HG03280 (cell line): Measurements from ENCODE around the gene SLC22A31.

Experiments used
- ATAC-seq: cut with Tn5 transposase; IDR thresholded peaks from one replicate; pipeline ENCODE4 v1.9.1; 2021; ENCODE audit warnings: mild to moderate bottlenecking, moderate library complexity; ENCODE audit not compliant: unreplicated experiment

SLC22A31 gene

DNA sequence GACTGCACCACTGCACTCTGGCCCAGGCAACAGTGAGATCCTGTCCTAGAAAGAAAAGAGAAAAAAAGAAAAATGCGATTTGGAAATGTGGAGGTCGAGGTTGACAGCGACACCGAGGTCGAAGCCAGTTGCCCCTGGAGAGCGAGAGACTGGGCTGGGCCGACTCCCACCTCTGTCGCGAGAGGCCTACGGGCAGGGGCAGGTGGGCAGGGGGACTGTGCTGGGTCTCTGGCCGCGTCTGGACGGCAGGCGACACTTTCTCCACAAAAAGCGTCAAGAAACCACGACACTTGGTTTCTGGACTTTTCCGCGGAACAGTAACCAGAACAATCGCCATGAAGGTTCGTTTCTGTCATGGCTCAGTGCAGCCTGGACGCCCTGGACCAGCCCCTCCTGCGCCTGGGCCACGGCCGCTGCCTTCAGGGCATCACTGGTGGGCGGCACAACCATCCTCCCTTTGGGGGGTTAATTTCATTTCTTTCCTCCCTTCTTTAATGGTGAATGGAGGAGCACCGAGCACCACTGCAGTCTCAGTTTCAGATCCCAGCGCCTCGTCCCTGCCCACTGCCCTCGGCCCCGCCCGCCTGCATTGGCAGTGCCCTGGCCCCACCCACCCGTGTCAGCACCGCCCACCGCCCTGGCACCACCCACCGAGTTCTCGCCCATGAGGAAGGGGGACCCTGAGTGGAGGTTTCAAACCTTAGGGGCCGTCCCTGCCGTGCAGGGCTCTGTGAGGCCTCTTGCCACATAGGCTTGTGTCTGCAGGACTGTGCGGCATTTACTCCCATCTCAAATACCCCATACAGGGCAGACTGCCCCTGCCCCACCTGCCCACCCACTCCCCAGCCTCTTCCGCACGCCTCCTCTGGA is 47.3 kb downstream of the SLC22A31 start:
- ATAC-seq = no peak

DNA sequence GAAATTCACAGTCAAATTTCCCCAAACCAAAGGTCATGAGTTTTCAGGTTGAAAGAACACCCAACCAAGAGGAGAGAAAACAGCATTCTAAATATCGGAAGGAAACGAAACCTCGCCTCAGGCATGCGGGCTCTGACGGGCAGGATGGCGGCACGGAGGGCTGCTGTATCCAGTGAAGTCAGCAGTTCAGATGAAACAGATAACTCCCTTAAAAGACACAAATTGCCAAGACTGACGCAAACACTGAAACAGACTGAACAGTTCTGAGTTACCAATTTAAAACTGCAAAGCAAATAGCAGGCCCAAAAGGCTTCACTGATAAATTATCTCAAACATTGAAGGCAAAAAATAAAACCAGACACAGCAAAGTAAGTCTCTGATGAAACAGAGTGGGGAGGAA is 49.4 kb downstream of the SLC22A31 start:
- ATAC-seq = no peak

DNA sequence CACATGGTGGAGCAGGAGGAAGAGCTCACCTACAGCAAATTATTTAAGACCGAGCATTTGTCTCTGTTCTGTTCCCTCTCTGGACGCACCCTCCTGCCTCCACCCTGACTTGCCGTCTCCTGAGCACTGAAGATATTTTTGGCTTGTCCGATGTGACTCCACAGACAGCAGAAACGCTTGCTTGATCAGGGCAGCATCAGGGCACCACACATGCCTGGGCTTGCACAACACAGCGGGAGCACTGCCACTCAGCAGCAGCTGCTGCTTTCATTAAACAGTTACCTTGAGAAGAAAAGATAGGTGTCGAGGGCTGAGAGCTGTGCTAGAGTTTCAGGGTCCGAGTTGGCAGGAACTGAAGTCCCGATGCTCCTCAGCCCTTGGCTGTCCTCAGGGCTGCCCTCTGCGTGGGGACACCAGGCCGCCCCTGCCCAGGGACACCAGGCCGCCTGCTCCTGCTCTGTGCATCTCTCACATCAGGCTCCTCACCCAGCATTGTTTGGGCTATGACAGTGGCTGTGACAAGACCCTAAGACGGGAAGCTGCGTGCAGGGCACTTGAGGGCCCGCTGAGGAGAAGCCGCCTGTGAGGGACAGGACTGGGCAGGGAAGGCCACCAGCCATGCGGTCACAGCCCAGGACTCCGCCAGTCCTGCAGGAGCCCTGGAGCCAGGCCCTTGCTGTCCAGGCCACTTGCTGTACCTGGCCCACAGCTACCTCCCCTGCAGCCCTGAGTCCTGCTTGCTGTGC is 50.1 kb downstream of the SLC22A31 start:
- no peak for ATAC-seq

DNA sequence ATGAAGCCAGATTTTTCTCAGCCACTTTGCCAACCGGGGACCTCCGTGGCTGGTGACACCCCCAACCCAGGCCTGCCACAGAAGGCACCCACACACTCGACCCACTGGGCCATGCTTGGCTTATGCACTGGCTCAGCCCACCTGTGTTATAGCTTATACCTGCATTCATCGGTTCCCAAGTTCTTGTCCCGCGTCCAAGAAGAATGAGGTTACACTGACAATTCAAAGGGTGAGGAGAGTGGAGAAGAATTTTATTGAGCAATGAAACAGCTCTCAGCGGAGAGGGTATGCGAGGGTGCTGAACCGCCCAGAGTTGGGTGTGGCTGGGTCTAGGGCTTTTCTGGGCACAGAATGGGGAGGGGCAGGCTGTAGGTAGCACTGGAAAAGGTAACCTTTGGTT is 51.0 kb downstream of the SLC22A31 start:
- ATAC-seq = no peak

DNA sequence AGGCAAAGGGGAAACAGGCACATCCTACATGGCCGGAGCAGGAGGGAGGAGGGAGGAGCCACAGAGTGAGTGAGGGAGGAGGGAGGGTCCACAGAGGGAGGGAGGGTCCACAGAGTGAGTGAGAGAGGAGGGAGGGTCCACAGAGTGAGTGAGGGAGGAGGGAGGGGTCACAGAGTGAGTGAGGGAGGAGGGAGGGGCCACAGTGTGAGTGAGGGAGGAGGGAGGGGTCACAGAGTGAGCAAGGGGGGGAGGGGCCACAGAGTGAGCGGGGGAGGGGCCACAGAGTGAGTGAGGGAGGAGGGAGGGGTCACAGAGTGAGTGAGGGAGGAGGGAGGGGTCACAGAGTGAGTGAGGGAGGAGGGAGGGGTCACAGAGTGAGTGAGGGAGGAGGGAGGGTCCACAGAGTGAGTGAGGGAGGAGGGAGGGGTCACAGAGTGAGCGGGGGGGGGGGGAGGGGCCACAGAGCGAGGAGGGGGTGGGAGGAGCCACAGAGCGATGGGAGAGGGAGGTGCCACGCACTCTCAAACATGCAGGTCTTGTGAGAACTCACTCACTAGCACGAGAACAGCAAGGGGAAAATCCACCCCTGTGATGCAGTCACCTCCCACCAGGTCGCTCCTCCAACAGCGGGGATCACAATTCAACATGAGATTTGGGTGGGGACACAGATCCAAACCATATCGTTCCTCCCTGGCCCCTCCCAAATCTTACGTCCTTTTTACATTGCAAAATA is 53.1 kb downstream of the SLC22A31 start:
- ATAC-seq = no peak

DNA sequence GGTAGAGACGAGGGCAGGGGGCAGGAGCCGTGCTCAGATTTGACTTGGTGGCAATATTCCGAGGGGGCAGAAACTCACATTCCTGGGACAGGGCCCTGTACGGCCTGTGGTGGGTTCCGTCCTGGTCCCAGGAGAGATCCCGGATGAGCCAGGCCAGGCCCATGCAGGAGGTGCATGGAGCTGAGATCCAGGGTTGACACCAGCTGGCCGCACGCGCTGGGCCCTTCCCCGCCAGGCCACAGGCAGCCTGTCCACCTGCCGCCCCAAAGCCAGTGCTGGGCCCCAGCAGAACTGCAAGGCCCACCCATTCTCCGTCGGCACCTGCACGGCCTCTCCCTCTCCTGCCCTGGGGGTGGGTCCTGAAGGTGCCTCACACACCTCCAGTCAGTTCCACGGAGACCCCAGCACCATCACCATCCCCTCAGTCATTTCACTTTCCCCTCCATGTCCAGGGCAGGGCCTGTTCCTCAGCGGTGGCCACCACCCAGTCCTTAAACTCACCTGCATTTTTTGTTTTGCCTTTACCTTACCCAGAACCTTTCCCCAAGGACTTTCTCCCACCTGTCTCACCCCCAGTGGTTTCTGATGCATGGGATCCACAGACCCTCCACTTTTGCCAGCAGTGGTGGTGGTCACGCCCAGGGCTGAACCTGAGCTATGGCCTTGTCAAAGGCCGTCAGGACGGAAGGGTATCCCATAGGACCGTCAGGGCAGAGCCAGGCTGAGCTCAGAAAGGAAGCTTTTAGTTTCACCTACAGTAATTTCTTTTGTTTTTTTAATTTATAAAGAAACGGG is 53.9 kb downstream of the SLC22A31 start:
- ATAC-seq = no peak
